ENCODE data around the gene MEF2C. TPM values are rescaled to one million over a fixed set of nuclear protein-coding genes. Genes with fewer than 3 reads are reported as not detected.
A peak's percentile ranks its signal among the peaks of the same experiment; 100 is the strongest.

Gene MEF2C
- total and polyA plus RNA-seq, 2 donors (not counting 1 experiment from before 2014, with no cell fraction given), result 12.2 to 15.7 TPM

- Histone ChIP-seq H2AFZ (ENCODE audit: low read length) (no peak overlapping the region), H4K20me1 (ENCODE audit: control insufficient read depth, extremely low read depth, insufficient read depth, low read length) (no peaks in the 10 kb centered on the region), H3K4me3 (replicated peaks in 1 of 4; ENCODE audit: control extremely low read depth in 1 of 4, insufficient read depth in 1 of 4, low read depth in 3 of 4, low read length in 4 of 4) (no peak overlapping the region), H3K36me3 (ENCODE audit: control insufficient read depth, insufficient read depth, low read length) (no peaks in the 10 kb centered on the region), H3K4me1 (ENCODE audit: control insufficient read depth, extremely low read depth, insufficient read depth, low read length) (no peaks in the 10 kb centered on the region), H3K4me2 (ENCODE audit: extremely low read depth, insufficient read depth, low read length) (no peak overlapping the region), H3K79me2 (ENCODE audit: control insufficient read depth, insufficient read depth, low read length) (no peaks in the 10 kb centered on the region), H3K27me3 (ENCODE audit: control insufficient read depth, insufficient read depth, low read length) (no peaks in the 10 kb centered on the region), H3K27ac (ENCODE audit: insufficient read depth, low read length) (no peak overlapping the region), H3K9me3 (ENCODE audit: control insufficient read depth, insufficient read depth, low read depth, low read length) (no peaks in the 10 kb centered on the region), H3K9ac (ENCODE audit: insufficient read depth, low read length) (no peak overlapping the region)
- DNase-seq (ENCODE audit: low read depth in 2 of 2), result peak in 1 of 2 donors; percentile 11
- TF ChIP-seq CTCF (conservative IDR thresholded peaks at IDR 0.05 in 1 of 2, IDR thresholded peaks at IDR 0.05 in 1 of 2; ENCODE audit: low read depth in 1 of 2, low read length in 2 of 2), result no peak
- TF ChIP-seq EZH2 (IDR thresholded peaks at IDR 0.05; ENCODE audit: low read length, missing control alignments), result no peak
Observed at GRCh38 chr5:88778736-88779135, 104.2 kb downstream of the MEF2C start.

DNA sequence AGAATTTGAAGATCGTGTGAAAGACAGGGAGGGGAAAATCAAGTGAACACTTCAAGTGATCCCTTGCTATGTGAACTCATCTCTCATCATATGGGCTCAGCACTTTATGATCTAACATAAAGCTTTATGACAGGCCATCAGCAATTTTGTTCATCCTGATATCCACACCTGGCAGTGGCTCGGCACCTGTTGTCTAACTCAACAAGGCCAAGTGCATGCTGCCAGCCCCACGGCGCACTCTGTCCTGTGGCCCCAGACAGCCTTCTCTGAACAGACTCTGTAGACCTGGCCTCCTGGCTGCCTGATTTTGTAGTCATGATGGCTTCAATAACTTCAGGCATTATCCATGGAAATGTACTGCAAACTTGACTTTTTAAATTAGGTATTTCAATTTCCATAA is 106.3 kb downstream of the MEF2C start:
- peaks cover 2% of the 10 kb centered on the region for H3K36me3 ChIP-seq (ENCODE audit: control insufficient read depth, insufficient read depth, low read length)
- no peak overlapping the region for H3K4me3 ChIP-seq (replicated peaks in 1 of 4; ENCODE audit: control extremely low read depth in 1 of 4, insufficient read depth in 1 of 4, low read depth in 3 of 4, low read length in 4 of 4)
- no peak for DNase-seq (ENCODE audit: low read depth in 2 of 2)
- no peaks in the 10 kb centered on the region for H3K79me2 ChIP-seq (ENCODE audit: control insufficient read depth, insufficient read depth, low read length)
- TF ChIP-seq EZH2 (IDR thresholded peaks at IDR 0.05; ENCODE audit: low read length, missing control alignments), result no peak
- no peak for TF ChIP-seq CTCF (conservative IDR thresholded peaks at IDR 0.05 in 1 of 2, IDR thresholded peaks at IDR 0.05 in 1 of 2; ENCODE audit: low read depth in 1 of 2, low read length in 2 of 2)
- H4K20me1 ChIP-seq (ENCODE audit: control insufficient read depth, extremely low read depth, insufficient read depth, low read length), result no peaks in the 10 kb centered on the region
- H3K9me3 ChIP-seq (ENCODE audit: control insufficient read depth, insufficient read depth, low read depth, low read length), result no peaks in the 10 kb centered on the region
- no peak overlapping the region for H2AFZ ChIP-seq (ENCODE audit: low read length)
- H3K4me1 ChIP-seq (ENCODE audit: control insufficient read depth, extremely low read depth, insufficient read depth, low read length), result no peaks in the 10 kb centered on the region
- no peak overlapping the region for H3K27ac ChIP-seq (ENCODE audit: insufficient read depth, low read length)
- H3K4me2 ChIP-seq (ENCODE audit: extremely low read depth, insufficient read depth, low read length), result no peak overlapping the region
- no peaks in the 10 kb centered on the region for H3K27me3 ChIP-seq (ENCODE audit: control insufficient read depth, insufficient read depth, low read length)
- no peak overlapping the region for H3K9ac ChIP-seq (ENCODE audit: insufficient read depth, low read length)

DNA sequence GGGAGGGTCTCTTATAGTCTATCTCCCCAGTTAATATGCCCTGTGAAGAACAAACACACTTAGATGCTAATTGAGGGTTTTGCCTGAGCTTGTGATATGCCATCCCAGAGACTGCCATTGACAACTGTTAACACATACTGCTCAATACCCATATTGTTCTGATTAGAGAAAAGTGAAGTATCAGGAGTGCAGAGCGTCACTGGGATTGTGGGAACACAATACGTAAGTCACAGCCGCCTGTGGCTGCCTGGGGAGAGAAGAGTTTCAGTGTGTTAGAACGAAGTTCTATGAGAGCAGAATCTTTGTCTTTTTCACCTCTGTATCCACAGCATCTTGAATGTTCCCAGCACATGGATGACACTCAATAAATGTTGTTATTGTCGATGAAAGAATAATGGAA is 110.2 kb downstream of the MEF2C start:
- Histone ChIP-seq H3K27ac (ENCODE audit: insufficient read depth, low read length) (no peak overlapping the region), H3K9ac (ENCODE audit: insufficient read depth, low read length) (no peak overlapping the region), H3K4me3 (replicated peaks in 1 of 4; ENCODE audit: control extremely low read depth in 1 of 4, insufficient read depth in 1 of 4, low read depth in 3 of 4, low read length in 4 of 4) (no peak overlapping the region), H3K4me2 (ENCODE audit: extremely low read depth, insufficient read depth, low read length) (no peak overlapping the region), H2AFZ (ENCODE audit: low read length) (no peak overlapping the region), H3K36me3 (ENCODE audit: control insufficient read depth, insufficient read depth, low read length) (peaks cover 2% of the 10 kb centered on the region), H3K9me3 (ENCODE audit: control insufficient read depth, insufficient read depth, low read depth, low read length) (no peaks in the 10 kb centered on the region), H3K79me2 (ENCODE audit: control insufficient read depth, insufficient read depth, low read length) (no peaks in the 10 kb centered on the region), H3K27me3 (ENCODE audit: control insufficient read depth, insufficient read depth, low read length) (no peaks in the 10 kb centered on the region), H4K20me1 (ENCODE audit: control insufficient read depth, extremely low read depth, insufficient read depth, low read length) (no peaks in the 10 kb centered on the region), H3K4me1 (ENCODE audit: control insufficient read depth, extremely low read depth, insufficient read depth, low read length) (no peaks in the 10 kb centered on the region)
- no peak for DNase-seq (ENCODE audit: low read depth in 2 of 2)
- TF ChIP-seq EZH2 (IDR thresholded peaks at IDR 0.05; ENCODE audit: low read length, missing control alignments), result no peak
- TF ChIP-seq CTCF (conservative IDR thresholded peaks at IDR 0.05 in 1 of 2, IDR thresholded peaks at IDR 0.05 in 1 of 2; ENCODE audit: low read depth in 1 of 2, low read length in 2 of 2), result no peak
